Raji (cell line): ENCODE measurements around the gene MEI1.
A peak's percentile ranks its signal among the peaks of the same experiment; 100 is the strongest.

Source experiments
- POLR2A ChIP-seq: IDR thresholded peaks from 2 replicates; pipeline ENCODE4 v1.6.1; 2011; ENCODE audit warnings: low read depth, low read length, control low read depth; ENCODE audit not compliant: insufficient read depth

Gene MEI1

DNA sequence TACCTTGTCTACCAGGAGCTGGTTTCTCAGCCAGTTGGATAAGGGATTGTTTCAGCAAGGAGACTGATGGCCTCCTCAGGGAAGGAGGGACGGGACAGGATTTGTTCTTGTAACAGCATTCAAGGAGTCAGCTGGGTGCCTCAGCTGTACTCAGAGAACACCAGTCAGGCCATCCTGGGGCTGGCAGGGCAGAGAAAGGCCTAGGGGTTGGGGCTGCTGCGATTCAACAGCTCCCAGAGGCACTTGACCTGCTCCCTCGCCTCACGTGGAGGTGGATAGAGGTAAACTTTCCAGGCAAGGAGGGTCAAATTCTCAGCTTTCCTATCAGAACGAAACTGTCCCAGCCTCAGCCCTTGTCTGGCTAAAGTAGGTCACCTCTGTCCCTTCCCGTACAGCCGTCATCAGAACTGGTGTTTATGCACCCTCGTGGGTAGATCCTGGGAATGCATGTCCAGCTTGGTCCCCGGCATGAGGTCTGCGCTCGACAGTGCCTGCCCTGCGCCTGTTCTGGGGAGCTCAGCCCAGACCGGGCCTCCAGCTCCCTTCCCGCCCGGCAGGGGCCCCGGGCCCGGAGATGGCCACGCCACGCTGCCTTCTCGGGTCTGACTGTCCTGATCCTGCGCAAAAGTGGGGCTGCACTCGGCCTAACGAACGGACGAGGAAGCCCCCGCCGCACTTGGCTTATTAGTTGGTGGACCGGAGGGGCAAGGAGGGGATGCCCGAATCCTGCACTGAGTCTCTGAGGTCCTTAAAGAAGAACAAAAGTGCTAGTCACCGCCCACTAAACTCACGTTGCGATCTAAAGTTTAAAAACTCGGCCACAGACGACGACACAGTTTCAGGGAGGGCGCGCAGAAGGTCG is 100.4 kb downstream of the MEI1 start:
- no peak for TF ChIP-seq POLR2A

DNA sequence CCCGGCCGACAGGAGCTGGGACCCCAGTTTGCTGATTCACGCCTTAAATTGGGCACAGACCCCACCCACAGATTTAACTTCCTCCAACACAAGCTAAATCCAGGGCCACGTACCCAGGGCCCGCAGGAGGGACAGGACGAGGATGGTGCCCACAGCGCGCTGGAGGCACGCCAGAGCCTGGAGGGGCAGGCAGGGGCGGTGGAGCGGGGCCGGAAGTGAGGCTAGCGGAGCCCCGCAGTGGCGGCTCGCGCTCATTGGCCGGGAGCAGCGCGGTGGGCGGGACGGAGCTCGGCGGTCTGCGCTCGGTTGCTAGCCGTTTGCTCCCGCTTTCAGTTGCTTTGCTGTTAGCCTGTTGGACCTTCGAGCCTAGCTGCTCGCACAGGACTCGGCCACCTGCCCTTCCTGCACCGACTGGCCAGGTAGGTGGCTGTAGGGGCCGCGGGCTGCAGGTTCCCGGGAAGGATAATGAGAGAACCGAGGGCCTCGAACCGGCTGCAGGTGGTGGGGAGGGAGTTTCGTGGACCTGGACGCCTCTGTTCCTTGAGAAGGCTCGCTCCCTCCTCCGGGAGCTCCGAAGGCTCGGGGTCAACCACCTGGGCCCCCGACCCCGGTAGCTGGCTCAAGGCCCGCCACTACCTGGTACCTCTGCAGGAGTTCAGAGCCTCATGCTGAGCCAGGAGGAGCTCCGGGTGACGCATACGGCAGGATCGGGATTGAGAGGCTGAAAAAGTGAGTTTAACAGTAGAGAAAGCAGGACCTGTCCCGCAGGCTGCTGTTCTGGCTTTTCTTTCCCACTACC is 101.2 kb downstream of the MEI1 start, which contains the start of gene CCDC134:
TSS of gene CCDC134 (plus strand) at position 332 of the 799 bp plus-strand sequence. CDS start 8,212 bp downstream, outside the sequence.
- peak; percentile 99 for TF ChIP-seq POLR2A

DNA sequence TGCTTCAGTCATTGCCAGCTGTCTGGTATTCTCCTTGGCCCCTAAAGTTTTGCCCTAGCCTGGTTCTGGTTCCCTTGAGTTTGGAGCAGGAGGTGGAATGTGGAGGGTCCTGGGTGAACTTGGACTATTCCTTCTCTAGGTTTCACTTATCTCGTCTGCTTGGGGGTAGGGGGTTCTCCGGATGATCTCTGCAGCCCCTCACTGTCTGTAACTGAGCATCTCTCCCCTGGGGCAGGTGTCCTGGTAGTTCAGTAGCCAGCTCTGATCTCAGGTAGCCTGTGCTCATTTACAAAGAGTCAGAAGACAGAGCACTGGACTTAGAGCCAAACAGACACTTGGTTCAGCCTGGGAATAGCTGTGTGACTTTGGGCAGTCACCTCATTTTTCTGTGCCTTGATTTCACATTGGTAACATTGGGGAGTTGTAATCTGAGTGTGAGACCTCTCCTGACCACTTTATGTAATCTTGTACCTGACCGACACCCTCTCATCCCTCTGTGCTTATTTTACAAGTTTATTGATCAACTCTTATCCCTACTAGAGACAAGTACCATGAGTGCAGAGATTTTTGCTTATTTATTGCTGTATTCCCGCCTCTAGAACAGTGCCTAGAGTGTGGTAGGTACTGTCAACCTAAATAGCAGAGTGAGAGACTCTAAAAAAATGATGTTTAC is 102.0 kb downstream of the MEI1 start:
- TF ChIP-seq POLR2A: no peak

DNA sequence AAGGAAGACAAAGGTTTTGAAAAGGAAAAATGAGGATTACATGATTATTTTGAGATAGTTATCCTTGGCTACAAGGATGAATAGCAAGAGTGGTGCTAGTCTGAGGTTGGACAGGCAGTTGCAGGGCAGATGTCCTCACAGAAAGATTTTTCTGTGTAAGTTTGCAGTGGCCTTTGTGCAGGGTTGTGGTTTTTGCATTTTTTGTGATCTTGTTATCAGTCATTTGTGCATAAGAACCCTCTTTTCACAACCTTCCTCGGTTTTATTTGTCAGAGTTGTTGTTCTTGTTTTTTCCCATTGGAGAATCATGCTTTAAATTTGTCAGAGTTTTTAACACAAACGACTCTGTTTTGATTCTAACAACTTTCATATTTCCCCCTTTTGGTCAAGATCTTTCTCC is 102.6 kb downstream of the MEI1 start:
- TF ChIP-seq POLR2A: no peak

DNA sequence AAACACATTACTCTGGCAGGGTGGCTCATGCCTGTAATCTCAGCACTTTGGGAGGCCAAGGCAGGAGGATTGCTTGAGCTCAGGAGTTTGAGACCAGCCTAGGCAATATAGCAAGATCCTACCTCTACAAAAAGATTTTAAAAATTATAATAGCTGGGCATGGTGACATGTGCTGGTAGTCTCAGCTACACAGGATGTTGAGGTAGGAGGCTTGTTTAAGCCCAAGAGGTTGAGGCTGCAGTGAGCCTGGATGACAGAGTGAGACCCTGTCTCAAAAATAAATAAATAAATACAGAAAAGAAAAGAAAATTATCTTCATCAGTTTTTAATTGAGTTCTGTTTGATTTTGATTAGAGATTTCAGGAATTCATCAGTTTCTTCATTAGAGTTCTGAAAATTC is 106.3 kb downstream of the MEI1 start:
- TF ChIP-seq POLR2A: no peak

DNA sequence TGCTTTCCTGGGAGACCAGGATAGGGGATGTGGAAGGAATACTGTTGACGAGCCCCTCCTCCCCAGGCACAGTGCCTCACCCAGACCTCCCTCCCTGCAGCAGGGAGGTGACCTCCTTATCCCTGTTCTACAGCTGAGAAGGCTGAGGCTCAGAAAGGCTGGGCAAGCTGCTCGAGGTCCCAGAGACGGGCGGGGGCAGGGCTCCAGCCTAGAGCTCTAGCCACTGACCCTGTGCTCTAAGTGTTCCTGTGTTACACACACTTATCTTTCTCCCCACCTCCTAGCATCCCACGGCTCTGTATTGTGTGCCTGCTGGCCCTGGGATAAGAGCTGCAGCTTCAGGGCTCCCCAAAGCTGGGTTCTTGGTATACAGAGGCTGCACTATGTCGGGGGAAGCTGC is 109.1 kb downstream of the MEI1 start:
- TF ChIP-seq POLR2A: no peak

DNA sequence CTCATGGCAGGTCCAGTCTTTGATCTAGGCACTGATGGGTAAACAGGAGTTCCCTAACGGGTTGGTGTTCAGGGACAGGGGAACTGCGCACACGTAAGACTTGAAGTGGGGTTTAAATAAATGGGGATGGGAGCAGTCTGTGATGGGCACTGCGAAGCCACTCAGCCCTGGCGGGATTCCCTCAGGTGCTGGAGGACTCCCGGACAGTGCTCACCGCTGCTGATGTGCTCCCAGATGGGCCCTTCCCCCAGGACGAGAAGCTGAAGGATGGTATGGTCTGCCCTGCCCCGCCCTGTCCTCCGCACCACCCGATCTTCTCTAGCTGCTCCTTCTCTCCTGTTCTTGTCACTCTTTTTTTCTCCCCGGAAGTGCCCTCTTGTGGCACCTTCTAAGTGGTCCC is 110.7 kb downstream of the MEI1 start:
- no peak for TF ChIP-seq POLR2A

DNA sequence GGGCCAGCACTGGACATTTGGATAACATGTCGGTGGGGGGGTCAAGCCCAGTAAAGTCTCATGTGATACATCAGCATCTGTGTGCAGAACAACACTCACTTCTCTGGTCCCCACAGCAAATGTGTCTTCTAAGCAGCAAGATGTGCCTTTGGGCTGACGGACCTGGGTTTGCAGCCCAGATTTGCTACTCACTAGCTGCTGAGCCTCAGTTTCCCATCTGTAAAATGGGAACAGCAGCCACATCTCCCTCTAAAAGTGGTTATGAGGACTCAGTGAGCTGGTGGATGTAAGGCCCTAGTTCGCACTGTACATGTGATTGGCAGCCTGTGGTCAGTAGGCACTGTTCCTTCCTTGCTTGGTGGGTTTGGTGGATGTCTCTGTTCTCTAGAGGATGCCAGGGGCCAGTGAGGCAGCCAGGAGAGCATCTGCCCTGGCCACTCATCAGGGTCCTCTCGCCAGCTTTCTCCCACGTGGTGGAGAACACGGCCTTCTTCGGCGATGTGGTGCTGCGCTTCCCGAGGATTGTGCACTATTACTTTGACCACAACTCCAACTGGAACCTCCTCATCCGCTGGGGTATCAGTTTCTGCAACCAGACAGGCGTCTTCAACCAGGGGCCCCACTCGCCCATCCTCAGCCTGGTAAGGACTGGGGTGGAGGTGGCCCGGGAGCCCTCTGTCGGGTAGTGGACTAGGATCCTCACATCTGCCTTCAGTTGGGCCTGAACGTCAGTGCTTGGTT is 113.7 kb downstream of the MEI1 start:
- TF ChIP-seq POLR2A: no peak

DNA sequence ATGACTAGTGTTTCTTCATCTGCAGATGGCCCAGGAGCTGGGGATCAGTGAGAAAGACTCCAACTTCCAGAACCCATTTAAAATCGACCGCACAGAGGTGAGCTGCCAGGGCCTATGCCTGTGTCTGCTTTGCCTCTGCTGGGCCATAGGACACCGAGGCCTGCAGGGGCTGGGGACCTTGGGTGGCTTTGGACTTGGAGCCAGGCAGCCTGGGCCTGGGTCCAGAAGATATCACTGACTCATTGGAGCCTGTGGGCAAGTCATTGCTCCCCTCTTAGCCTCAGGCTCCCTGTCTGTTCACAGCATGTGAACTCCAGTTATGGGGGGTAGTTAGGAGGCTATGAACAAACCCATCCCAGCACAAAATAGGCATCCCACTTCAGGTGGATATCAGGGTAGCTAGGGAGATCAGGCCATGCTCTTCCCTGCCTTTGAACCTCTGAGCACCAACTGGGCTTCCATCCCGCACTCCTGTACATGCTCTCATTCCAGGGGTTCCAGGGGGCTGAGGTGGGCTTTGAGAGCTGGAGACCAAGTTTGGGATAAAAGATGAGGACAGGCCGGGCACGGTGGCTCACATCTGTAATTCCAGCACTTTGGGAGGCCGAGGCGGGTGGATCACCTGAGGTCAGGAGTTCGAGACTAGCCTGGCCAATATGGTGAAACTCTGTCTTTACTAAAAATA is 114.6 kb downstream of the MEI1 start:
- TF ChIP-seq POLR2A: no peak

DNA sequence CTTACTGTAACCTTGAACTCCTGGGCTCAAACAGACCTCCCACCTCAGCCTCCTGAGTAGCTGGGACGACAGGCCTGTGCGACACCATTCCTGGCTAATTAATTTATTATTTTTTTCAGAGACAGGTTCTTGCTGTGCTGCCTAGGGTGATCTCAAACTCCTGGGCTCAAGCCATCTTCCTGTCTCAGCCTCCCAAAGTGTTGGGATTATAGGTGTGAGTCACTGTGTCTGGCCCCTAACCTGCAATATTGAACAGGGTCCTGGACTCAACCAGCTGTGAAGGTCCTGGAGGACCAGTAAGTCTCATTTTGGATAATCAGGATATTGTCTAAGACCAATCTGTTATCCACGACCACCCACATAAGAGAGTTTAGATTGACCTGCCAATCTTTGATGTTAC is 116.4 kb downstream of the MEI1 start:
- TF ChIP-seq POLR2A: no peak

DNA sequence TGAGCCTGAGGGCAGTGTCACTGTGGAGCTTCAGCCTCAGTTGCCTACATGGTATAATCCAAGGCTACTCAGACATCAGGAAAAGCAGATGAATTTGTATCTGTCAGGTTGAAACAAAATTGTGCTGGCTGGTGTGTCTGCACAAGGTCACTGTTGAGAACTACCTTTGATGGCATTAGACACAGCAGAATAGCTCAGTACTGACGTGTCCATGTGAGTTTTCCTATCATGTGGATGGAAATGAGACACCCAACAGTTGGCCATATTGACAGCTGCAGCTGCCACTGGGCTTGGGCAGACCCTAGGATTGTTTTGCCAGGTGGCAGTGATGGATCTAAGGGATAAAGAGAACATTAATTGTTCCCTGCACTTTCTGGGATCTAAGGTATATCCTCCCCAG is 116.9 kb downstream of the MEI1 start:
- TF ChIP-seq POLR2A: no peak

DNA sequence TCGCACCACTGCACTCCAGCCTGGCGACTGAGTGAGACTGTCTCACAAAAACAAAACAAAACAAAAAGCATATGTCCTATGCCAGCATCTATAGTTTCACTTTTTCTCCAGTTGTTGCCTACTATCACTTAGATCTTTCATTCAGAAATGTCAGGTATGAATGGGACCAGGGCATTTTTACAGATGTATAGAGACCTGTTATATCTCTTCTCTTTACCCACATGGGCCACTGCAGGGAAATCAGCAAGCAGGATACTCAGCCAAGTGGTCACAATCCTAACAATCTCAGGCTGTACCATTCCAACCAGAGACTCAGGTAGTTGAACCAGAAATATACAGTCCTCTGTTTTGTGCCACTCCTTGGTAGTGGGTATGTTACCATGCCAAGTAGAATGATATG is 117.6 kb downstream of the MEI1 start:
- no peak for TF ChIP-seq POLR2A

DNA sequence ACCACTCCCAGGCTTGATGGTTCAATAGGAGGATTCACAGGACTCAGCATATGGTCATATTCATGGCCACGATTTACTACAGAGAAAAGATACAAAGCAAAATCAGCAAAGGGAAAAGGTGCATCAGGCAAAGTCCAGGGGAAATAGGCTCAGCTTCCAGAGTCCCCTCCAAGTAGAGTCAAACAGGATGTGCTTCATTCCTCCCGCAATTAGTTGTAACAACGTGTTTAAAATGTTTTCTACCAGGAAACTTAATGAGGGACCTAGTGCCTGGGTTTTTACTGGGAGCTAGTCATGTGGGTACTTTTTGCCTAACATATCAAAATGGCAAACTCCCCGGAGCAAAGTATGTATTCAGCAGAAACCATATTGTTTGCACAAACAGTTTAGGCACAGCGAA is 118.7 kb downstream of the MEI1 start:
- TF ChIP-seq POLR2A: no peak

DNA sequence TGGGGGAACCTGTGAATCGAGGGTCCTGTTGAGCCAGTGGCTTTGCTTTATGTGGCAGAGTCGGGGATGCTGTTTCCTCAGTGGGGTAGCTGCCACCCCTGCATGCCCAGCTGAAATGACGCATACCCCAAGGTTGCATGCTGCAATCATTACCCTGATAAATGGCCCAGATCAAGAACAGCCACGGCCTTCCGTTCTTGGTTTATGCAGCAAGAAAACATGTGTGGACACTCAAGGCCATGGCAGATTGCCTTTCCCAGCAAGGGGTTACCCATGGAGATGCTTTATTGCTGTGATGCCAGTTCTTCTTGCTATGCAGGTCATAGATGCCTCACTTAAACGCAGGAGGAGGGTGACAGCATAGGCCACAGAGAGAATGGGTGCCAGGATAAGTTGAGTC is 119.3 kb downstream of the MEI1 start:
- no peak for TF ChIP-seq POLR2A
